Measurements from ENCODE around the gene FLNB. TPM values are rescaled to one million over a fixed set of nuclear protein-coding genes. Genes with fewer than 3 reads are reported as not detected.

FLNB gene
- total and polyA plus RNA-seq, 12 donors = 84.6 to 278 (median 131) TPM

DNA sequence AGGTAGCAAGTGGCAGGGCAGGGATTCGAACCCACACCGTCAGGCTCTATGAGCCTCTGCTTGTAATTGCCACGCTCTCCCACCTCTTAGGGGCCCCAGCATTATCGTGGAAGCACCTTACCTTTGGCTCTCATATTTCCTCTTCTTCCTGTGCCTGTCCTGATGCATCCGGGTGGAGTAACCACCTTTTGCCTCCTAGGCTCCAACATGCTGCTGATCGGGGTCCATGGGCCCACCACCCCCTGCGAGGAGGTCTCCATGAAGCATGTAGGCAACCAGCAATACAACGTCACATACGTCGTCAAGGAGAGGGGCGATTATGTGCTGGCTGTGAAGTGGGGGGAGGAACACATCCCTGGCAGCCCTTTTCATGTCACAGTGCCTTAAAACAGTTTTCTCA lies 162.2 kb downstream of the FLNB start:
- TF ChIP-seq, protein P1, sequence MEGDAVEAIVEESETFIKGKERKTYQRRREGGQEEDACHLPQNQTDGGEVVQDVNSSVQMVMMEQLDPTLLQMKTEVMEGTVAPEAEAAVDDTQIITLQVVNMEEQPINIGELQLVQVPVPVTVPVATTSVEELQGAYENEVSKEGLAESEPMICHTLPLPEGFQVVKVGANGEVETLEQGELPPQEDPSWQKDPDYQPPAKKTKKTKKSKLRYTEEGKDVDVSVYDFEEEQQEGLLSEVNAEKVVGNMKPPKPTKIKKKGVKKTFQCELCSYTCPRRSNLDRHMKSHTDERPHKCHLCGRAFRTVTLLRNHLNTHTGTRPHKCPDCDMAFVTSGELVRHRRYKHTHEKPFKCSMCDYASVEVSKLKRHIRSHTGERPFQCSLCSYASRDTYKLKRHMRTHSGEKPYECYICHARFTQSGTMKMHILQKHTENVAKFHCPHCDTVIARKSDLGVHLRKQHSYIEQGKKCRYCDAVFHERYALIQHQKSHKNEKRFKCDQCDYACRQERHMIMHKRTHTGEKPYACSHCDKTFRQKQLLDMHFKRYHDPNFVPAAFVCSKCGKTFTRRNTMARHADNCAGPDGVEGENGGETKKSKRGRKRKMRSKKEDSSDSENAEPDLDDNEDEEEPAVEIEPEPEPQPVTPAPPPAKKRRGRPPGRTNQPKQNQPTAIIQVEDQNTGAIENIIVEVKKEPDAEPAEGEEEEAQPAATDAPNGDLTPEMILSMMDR (IDR thresholded peaks at IDR 0.05) = no peak
- TF ChIP-seq POLR2A (IDR thresholded peaks at IDR 0.05) = no peak
- H3K4me1 ChIP-seq (replicated peaks in 1 of 2) = peaks cover 7 to 12% of the 10 kb centered on the region in 2 donors
- no peaks in the 10 kb centered on the region for H3K27me3 ChIP-seq
- no peak overlapping the region for H3K4me3 ChIP-seq
- H3K36me3 ChIP-seq (replicated peaks in 1 of 2) = peaks cover 0 to 21% of the 10 kb centered on the region in 2 donors
- no peak overlapping the region for H3K27ac ChIP-seq
- no peak for DNase-seq
- H3K9me3 ChIP-seq (replicated peaks in 1 of 3) = no peaks in the 10 kb centered on the region
- intact Hi-C loops (cut with DNase I) = loop anchor here (5.0 to 10.0 kb wide), 2 partner anchors 163 to 166 kb away; partner anchors contain the start of gene FLNB (in 2 of the 2)
- WGBS, 4 donors = 84 to 93% (median 91%) methylated on average over 11 of the region's 11 CpGs

DNA sequence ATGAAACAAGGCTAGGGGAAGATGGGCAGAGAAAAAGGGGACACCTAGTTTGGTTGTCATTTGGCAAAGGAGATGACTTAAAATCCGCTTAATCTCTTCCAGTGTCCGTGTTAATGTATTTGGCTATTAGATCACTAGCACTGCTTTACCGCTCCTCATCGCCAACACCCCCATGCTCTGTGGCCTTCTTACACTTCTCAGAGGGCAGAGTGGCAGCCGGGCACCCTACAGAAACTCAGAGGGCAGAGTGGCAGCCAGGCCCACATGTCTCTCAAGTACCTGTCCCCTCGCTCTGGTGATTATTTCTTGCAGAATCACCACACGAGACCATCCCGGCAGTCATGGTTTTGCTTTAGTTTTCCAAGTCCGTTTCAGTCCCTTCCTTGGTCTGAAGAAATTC lies 162.9 kb downstream of the FLNB start:
- no peak for DNase-seq
- Histone ChIP-seq H3K4me1 (replicated peaks in 1 of 2) (peaks cover 12 to 18% of the 10 kb centered on the region in 2 donors), H3K36me3 (replicated peaks in 1 of 2) (peaks cover 0 to 16% of the 10 kb centered on the region in 2 donors), H3K4me3 (no peak overlapping the region), H3K27ac (no peak overlapping the region), H3K27me3 (no peaks in the 10 kb centered on the region), H3K9me3 (replicated peaks in 1 of 3) (no peaks in the 10 kb centered on the region)
- 93 to 94% (median 94%) methylated on average over 9 of the region's 9 CpGs for WGBS, 4 donors
- intact Hi-C loops (cut with DNase I) = loop anchor here (5.0 to 10.0 kb wide), 2 partner anchors 164 to 166 kb away; partner anchors contain the start of gene FLNB (in 2 of the 2)
- TF ChIP-seq POLR2A (IDR thresholded peaks at IDR 0.05) = no peak
- TF ChIP-seq, protein P1 (IDR thresholded peaks at IDR 0.05) = no peak

- peaks cover 0 to 15% of the 10 kb centered on the region in 2 donors for H3K36me3 ChIP-seq (replicated peaks in 1 of 2)
- intact Hi-C loops (cut with DNase I) = loop anchor here (5.0 to 10.0 kb wide), 2 partner anchors 166 to 168 kb away; partner anchors contain the start of gene FLNB (in 2 of the 2)
- no peaks in the 10 kb centered on the region for H3K9me3 ChIP-seq (replicated peaks in 1 of 3)
- H3K4me1 ChIP-seq (replicated peaks in 1 of 2) = peaks cover 12 to 27% of the 10 kb centered on the region in 2 donors
- WGBS, 4 donors = 72 to 82% (median 77%) methylated on average over 9 to 14 of the region's 14 CpGs
- H3K27ac ChIP-seq = no peak overlapping the region
- TF ChIP-seq POLR2A (IDR thresholded peaks at IDR 0.05) = no peak
- TF ChIP-seq, protein P1 (IDR thresholded peaks at IDR 0.05) = no peak
- no peak for DNase-seq
- H3K27me3 ChIP-seq = no peaks in the 10 kb centered on the region
- no peak overlapping the region for H3K4me3 ChIP-seq
Observed at GRCh38 chr3:58173029-58173668, 164.9 kb downstream of the FLNB start.

DNA sequence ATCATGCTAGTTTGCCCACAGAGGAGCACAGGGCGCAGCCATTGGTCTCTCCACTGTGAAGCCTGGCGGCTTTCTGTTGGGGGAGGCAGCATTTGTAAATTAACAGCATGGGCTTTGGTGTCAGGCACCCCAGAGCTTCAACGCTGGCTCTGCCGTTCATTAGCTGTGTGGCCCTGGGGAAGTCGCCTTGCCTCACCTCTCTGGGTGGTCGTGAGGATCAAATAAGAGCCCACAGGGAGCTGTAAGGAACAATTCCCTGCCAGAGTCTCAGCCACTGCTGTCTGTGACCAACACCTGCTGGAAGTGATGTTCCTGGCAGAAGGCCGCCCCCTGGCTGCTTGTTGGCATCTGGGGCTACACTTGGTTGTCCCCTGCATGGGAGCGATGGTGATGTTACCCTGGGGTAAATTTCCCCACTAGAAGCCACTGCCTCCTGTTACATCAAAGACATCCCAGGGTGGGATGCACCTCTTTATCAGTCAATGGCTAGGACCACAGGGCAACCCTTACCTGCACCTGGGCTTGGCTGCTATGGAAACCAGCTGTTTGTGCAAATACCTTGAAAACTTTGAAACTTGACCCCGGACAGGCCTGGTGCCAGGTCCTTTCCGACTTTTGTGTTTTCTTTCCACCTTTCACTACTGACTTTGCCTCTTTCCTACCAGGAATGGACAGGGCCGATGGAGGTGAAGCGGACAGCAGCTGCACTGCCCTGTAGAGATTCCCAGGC lies 165.6 kb downstream of the FLNB start:
- Histone ChIP-seq H3K27me3 (no peaks in the 10 kb centered on the region), H3K27ac (no peak overlapping the region), H3K36me3 (replicated peaks in 1 of 2) (peaks cover 0 to 15% of the 10 kb centered on the region in 2 donors), H3K9me3 (replicated peaks in 1 of 3) (no peaks in the 10 kb centered on the region), H3K4me1 (replicated peaks in 1 of 2) (peaks cover 12 to 28% of the 10 kb centered on the region in 2 donors), H3K4me3 (no peak overlapping the region)
- intact Hi-C loops (cut with DNase I) = loop anchor here (5.0 to 10.0 kb wide), 2 partner anchors 167 to 169 kb away; partner anchors contain the start of gene FLNB (in 2 of the 2)
- TF ChIP-seq POLR2A (IDR thresholded peaks at IDR 0.05) = no peak
- TF ChIP-seq, protein P1 (IDR thresholded peaks at IDR 0.05) = peak in 2 of 6 experiments; percentile 14 to 20
- 72 to 89% (median 75%) methylated on average over 9 to 12 of the region's 12 CpGs for WGBS, 4 donors
- DNase-seq = peak in 2 of 7 donors; percentile 36 to 40

All from adrenal gland (tissue), 12 donors.